COLO668 (cell line): ENCODE measurements around the gene ZNF514.

Experiments used
- DNase-seq: peaks from one replicate; lab custom pipeline; 2025; ENCODE audit not compliant: unreplicated experiment; lab: John Stamatoyannopoulos, UW

ZNF514 gene

DNA sequence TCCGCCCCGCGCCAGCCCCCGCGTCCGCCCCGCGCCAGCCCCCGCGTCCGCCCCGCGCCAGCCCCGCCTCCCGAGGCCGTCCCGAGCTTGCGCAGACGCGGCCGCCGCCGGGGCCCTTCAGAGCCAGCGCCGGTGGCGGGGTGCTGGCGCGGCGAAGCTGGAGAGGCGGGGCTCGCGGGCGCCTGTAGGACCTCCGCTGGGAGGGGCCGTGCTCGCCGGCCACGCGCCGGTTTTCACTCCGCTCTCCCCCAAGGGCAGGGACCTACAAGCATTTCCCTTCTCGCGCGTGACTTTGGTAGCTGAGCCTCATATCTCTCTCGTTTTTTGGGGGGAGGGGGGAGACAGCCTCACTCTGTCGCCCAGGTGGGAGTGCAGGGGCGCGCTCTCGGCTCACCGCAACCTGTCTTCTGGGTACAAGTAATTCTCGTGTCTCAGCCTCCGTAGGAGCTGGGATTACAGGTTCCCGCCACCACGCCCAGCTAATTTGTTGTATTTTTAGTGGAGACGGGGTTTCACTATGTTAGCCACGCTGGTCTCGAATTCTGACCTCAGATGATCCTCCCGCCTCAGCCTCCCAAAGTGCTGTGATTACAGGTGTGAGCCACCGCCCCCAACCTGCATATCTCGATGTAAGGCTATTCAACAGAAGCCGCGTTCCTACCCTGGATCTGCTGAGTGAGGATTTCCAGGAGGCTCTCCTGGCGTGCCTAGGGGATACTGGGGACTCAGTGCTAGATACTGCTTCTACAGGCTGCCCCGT lies at the start of gene ZNF514:
Gene ZNF514 (minus strand): TSS at position 159 of the 760 bp plus-strand sequence. CDS start 6,595 bp downstream, outside the sequence.
- DNase-seq, result peak; percentile 84

DNA sequence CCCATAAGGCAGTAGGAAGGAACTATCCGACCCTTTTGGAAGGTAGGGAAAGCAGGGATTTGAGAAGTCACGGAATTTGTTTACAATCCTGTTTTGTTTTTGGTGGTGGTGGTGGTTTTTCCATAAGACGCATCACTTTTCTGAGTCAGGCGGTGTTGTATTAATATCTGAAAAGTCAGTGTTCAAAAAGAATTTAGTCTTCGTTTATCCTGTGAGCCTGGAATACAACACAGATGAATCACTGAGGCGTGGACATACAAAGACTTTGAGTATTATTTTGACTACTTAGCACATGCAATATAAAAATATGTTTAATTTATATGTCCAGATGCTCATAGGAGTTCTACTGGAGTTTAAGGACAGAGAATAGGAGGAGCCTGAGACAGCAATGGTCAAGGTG lies 48.5 kb upstream of the ZNF514 start:
- no peak for DNase-seq

DNA sequence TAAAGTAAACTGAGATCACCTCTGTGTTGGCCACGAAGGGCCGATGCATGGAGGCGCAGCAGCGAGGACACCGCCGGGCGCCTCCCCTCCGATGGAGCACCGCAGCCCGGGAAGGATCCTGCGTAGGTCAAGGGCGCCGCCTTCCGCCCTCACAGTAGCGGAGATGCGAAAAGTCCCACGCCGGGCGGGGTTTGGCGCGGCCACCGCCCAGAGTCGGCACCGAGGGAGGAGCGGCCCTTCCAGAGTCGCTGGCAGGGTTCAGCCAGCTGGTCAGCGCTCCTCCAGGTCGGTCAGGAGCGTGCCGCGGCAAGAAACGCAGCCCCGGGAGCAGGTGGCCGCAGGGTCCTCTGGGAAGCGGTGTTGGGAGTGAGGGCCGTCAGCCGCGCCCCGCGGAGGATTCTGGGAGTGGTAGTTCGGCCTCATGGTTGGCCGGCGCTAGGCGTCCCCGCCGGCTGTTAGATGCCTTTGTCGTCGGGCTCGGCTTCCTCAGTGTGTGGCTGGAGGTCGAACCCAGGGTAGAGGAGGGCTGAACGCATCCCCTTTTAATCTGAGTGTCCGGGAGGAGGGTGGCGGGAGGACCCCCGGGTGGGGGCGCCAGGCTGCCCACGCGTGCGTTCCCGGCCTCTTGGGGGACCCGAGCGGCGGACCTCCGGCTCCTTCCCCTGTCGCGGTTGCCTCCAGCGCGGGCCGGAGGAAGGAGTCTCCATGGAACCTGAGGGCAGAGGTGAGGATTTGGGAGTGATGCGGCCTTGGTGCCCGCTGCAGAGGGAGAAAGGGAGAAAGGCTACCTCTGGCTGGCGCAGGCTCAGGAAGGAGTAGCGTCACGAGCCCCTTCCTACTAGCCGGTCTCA lies 47.7 kb upstream of the ZNF514 start, which contains the start of gene ZNF892:
Gene ZNF892 (plus strand): TSS at position 411 of the 851 bp plus-strand sequence. CDS start 295 bp downstream, at position 706.
- peak; percentile 95 for DNase-seq

DNA sequence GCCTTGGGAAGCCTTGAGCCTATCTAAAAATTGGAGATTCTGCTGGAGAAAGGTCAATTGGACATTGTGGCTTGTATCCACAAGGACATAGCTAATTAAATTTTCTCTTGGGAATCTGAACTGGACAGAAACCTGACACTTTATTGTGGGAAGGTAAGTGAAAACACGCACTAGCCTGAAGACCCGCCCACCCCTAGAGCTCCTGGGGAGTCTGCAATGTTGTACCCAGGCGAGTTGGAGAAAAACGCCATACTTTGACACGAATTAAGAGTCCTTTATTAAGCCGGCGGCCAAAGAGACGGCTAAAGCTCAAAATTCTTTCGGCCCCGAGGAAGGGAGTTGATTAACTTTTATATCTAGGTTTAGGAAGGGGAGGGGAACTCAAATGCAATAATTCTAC lies 46.4 kb upstream of the ZNF514 start:
- no peak for DNase-seq

DNA sequence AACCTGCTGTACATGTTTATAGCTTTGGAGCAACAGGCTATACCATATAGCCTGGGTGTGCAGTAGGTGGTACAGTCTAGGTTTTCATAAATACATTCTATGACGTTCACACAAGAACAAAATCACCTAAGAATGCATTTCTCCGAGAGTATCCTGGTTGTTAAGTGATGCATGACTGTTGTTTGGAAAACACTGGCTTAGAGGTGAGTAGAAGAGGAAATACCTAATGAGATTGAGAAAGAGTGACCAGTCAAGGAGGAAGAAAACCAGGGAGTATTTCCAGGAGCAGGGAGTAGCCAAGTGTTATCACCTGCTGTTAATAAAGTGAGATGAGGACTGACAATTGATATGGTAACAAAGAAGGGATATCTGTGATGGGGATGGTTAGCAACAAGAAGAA lies 44.7 kb upstream of the ZNF514 start:
- DNase-seq, result no peak

DNA sequence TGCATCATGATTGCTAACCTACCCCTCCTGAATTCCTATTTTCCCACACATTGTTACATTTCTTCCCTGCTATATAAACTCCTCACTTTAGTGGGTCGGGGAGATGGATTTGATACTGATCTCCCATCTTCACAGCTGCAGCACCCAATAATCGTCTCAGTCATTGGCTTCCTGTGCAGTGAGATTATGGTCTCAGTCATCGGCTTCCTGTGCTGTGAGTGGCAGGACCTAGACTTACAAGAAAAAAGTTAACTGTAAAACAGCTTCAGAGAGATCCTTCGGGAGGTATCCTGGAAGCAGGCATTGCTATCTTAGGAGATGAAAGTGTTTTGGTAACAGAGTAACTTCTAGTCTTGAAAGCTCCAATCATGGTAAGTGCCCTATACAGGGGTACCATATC lies 44.3 kb upstream of the ZNF514 start:
- no peak for DNase-seq

DNA sequence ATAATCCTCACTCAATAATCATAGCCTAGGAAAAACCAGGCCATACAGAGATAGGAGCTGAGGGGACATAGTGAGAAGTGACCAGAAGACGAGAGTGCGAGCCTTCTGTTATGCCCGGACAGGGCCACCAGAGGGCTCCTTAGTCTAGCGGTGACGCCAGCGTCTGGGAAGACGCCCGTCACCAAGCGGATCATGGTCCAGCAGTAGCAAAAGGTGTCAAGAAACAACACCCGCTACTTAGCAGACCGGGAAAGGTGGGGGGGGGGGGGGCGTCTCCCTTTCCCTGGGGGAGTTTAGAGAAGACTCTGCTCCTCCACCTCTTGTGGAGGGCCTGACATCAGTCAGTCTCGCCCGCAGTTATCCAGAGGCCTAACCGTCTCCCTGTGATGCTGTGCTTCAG lies 33.3 kb upstream of the ZNF514 start:
- peak; percentile 30 for DNase-seq

DNA sequence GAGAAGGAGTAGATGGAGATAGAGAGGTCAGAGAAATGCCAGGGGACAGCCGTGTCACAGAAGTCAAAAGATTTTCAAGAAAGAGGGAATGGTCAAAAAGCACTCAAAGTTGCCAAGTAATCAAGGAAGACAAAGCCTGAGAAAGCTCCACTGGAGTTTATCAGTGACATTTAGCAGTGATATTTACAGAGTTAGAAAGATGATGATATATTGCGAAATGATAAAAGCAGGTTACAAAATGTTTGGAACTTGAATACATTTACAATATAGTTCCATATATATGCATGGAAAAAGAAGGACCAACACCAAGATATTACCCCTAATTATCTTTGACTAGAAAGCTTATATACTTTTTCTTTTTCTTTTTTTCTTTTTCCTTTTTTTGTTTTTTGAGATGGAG lies 26.3 kb upstream of the ZNF514 start:
- DNase-seq, result no peak

DNA sequence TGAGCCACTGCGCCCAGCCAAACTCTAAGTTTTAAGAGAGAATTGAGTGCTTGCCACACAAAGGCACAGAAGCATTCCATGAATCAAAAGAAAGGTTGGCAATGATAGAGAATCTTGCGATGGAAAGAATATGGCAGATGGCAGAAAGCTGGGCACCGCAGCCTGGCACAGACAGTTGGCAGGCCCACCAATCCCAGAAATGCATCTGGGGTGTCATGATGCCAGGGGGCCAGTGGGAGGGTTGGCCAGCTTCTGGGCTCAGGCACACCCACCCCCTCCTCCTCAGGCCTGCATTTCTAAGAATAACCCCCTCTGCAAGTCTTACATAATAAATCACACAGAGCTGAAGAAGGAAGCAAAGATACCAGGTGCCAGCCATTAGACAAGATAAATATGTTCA lies 25.5 kb upstream of the ZNF514 start:
- DNase-seq, result no peak

DNA sequence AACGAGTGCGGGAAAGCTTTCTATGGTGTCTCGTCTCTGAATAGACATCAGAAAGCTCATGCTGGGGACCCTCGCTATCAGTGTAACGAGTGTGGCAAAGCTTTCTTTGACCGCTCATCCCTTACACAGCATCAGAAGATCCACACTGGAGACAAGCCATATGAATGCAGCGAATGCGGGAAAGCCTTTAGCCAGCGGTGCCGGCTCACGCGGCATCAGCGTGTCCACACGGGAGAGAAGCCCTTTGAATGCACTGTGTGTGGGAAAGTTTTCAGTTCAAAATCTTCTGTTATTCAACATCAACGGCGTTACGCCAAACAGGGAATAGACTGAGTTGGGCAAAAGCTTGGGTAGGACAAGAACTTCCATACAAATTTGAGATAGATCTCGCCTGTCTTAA lies 22.1 kb upstream of the ZNF514 start:
- DNase-seq, result no peak

DNA sequence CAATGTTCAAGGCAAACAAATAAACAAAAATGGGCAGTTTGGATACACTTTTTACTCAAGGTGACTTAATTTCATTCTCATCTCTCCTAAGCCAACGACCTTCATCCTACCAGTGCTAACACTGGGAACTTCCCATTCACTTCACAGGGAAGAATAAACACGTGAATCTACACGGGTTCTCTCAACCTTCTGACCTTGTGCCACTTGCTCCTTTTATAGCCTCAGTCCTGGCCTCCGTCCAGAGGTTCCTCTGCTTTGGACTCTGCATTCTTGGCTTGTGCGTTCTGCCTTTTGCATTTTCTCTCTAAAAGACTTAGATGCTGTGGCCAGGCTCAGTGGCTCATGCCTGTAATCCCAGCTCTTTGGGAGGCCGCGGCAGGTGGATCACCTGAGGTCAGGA lies 19.8 kb upstream of the ZNF514 start:
- no peak for DNase-seq

DNA sequence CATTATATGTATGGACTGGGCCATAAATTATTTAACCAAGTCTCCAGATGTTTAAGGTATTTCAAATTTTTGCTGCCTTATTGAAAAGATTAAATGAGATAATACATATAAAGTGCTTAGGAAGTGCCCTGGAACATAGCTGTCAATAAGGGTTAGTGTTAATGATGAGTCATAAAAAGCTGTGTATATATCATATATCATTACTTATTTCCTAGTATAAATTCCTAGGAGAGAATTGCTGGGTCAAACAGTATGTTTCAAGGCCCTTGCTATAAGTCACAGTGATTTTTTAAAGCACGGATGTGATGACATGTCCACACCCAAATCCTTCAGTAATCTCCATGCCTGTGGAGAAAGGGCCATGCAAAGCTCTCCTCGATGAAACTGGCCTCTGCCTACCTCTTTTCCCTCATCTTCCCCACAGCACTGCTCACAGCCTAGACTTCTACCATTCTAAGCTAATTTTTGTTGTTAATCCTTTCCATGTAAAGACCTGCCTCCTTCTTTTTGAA lies 14.4 kb upstream of the ZNF514 start:
- DNase-seq, result no peak

DNA sequence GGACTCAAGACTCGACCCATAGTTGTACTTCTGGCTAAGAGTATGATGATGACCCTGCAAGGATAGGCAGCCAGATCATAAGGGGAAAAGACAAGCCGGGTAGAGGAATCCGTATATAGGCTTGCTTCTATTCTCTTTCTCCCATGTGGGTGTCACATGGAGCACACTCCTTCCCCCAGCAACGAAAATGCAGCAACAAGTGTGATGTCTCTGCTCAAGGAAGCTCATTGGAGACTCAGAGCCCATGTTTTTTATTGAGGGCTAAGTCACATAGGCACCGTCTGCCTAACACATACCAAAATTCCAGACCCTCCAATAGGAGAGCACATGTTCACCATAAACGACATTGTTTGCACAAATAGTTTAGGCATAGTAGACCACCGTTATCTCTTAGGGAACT lies 12.3 kb upstream of the ZNF514 start:
- no peak for DNase-seq

DNA sequence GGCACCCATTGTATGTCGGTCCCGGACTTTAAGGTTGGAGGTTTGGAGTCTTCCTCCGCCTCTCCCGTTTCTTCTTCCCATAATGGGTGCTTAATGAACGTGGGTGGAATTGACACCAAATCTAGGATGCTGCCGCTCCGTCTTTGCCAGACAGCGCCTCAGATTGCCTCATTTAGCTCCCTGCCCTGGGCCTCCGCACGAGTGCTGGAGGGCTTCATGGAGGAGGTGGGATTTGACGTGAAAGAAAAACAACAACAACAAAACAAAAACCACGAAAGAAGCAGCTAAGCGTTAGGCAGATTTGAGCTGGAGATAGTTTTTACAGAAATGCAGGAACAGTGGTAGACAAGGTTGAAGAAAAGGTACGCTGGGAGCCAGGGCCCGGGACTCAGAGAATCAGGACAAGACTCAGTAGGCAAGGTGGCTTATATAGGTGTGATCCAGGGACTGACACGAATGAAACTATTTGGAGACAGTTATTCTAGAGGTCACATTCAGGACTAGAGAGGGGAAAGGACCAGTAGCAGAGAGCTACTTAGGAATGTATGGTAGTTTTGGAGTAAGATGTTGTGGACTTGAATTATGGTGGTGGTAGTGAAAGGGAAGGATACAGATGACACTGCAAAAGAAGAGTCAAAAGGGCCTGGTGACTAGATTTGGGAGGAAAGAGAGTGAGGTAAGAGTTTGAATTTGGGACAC lies 6.6 kb upstream of the ZNF514 start:
- no peak for DNase-seq

DNA sequence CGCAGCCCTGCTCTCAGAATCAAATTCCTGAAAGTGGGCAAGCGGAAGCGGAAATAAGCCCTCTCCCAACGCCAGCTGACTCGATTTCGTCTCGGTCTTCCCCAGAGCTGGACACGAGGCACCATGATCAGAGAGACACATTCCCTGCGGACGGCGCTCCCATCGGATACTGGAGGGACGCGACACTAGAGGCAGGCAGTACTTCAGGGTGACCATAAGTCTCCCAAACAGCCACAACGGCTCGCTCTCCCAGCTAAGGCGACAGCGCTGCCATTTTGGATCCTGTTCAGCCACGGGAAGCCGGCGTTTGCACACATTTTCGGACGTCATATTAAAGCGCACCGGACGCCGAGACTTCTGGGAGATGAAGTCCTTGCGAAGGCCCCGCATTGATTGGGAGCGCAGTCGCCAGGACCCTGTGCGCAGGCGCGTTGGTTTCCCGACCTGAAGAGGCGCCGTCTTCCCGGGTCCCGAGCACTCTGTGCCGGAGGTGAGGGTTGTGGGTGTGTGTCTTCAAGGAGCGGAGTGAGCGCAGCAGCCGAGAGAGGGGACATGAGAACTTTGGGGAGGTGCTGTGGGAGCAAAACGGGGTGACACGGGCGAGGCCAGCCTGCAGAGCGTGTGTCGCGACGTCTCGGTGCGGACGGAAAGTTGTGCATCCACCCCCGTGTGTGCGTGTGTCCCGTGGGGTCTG lies 5.9 kb upstream of the ZNF514 start, which contains the start of gene ZNF2:
Gene ZNF2 (plus strand): TSS at position 439 of the 694 bp plus-strand sequence. CDS start 10,418 bp downstream, outside the sequence.
- DNase-seq, result peak; percentile 96

DNA sequence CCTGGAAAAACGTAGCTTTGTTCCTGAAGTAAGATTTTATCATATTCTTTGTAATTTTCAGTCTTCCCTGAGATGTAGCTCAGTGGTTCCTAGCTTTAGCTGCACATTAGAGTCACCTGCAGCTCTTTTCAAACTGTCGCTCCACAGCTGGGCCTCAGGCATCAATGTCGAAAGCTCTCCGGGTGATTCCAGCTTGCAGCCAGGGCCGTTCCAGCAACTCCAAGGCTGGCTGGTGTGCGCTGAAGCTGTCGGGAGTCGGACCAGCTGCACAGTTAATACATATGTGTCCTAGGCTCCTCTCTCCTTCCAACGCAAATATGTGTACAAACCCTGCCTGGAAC lies 5.4 kb upstream of the ZNF514 start:
- DNase-seq, result no peak

DNA sequence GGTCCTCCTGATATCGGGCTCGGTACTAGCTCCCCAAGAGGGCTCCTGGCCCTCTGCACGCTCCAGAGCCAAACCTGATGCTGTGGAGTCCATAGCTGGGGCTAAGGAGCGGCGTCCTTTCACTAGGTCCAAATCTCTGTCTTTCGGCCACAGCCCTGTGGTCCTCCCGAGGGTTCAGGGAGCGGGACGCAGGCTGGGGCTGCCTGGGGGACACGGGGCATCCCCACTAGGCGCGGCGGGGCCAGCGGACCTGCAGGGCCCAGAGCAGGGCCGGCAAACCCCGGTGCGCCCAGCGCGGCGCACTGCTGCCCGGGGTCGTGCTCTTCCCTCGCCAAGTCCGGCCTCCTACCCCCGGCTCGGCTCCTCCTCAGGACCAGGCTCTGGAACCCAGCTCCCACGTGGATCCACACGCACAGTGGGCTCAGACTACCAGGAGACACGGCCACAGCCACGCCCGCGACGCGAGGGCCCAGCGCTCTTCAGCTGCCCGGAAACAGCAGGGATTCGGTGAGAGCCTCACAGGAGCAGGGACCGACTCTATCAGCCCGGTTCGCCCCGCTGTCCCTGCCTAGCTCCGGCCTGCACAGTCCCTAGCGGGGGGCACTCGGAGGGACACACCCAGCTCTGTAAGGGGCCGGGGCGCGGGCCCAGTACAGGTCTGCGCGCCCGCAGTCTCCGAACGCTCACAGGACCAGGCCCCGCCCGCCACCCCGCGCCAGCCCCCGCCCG lies 593 bp downstream of the ZNF514 start:
- DNase-seq, result peak; percentile 48

DNA sequence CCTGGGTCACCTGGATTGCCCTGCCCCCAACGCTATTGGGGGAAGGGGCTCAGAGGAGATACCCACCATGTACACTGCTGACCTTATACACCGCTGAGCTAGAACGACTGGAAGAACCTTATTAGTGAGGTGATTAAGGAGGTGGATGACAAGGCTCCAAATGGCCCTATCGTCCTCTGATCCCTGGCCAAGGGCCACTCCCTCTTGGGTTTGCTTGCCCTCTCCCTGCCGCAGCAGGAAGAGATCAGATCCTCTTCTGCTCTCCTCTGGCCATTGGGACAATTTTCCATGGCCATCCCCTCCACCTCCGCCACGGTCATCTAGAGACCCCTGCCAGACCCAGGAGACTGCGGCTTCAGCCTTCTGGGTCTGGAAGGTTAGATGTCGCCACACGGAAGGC lies 1.2 kb downstream of the ZNF514 start:
- DNase-seq, result no peak

DNA sequence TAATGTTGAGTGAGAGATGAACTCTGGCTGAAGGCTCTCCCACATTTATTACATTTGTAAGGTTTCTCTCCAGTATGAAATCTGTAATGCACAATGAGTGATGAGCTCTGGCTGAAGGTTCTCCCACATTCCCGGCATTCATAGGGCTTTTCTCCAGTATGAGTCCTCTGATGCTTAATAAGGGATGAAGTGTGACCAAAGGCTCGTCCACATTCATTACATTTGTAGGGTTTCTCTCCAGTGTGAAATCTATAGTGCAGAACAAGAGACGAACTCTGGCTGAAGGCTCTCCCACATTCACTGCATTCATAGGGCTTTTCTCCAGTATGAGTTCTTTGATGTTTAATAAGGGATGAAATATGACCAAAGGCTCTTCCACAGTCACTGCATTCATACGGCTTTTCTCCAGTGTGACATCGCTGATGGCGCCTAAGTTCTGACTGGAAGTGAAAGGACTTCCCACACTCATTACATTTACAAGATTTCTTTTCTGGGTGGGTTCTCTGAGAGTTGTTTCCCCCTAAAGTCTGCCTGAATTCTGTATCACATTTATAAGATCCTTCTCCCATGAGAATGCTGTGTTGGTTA lies 10.2 kb downstream of the ZNF514 start:
- no peak for DNase-seq

DNA sequence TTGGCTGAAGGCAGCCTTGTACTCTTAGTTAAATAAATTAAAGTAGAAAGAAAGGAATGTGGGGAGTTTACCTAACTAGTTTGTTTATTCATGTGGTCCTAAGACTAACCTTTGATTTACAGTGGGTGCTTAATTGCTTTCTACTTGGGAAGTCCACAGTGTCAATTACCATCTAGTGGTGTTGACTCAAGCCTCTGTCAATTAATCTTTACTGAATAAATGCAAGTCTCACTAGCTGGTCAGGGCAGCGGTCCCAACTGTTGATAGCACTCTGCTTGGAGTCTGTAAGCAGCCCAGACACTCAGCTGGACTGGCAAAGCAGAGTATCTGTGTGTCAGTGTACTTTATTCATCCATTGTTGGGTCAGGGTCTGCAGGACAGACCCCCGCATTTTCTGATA lies 15.8 kb downstream of the ZNF514 start:
- no peak for DNase-seq
